T-helper 1 cell treated with Interleukin-12 subunit alpha and Interleukin-12 subunit beta and Interleukin-4 antibody, amounts not matched to agents 30 μg/mL and 1 μg/mL, for 36 hours (primary cell): ENCODE measurements around the gene MT1G.

Source experiments
- H3K27ac Mint-ChIP-seq: one replicate; pipeline ENCODE4 v1.8.0; 2021; ENCODE audit warnings: mild to moderate bottlenecking, mixed read lengths
- H3K27me3 Mint-ChIP-seq: one replicate; pipeline ENCODE4 v1.8.0; 2021; ENCODE audit warnings: low read depth, mixed read lengths
- H3K36me3 Mint-ChIP-seq: one replicate; pipeline ENCODE4 v1.8.0; 2021; ENCODE audit warnings: low read depth, mixed read lengths
- H3K4me1 Mint-ChIP-seq: one replicate; pipeline ENCODE4 v1.8.0; 2021; ENCODE audit warnings: low read depth, mixed read lengths
- H3K4me3 Mint-ChIP-seq: one replicate; pipeline ENCODE4 v1.8.0; 2021; ENCODE audit warnings: mild to moderate bottlenecking, moderate library complexity, mixed read lengths
- H3K9me3 Mint-ChIP-seq: one replicate; pipeline ENCODE4 v1.8.0; 2021; ENCODE audit warnings: mixed read lengths

MT1G gene

GRCh38 chr16:56641166-56641565, 26.7 kb downstream of the MT1G start:
- H3K9me3 Mint-ChIP-seq: no peaks in the 10 kb centered on the region
- no peaks in the 10 kb centered on the region for H3K36me3 Mint-ChIP-seq
- no peak overlapping the region for H3K4me3 Mint-ChIP-seq
- H3K27me3 Mint-ChIP-seq: peaks cover 78% of the 10 kb centered on the region
- peaks cover 26% of the 10 kb centered on the region for H3K4me1 Mint-ChIP-seq
- no peak overlapping the region for H3K27ac Mint-ChIP-seq

GRCh38 chr16:56640076-56640475, 27.8 kb downstream of the MT1G start:
- Mint-ChIP-seq H3K4me3 (no peak overlapping the region), H3K27me3 (peaks cover 81% of the 10 kb centered on the region), H3K4me1 (peaks cover 29% of the 10 kb centered on the region), H3K9me3 (no peaks in the 10 kb centered on the region), H3K27ac (no peak overlapping the region), H3K36me3 (no peaks in the 10 kb centered on the region)

GRCh38 chr16:56639045-56639444, 28.8 kb downstream of the MT1G start:
- Mint-ChIP-seq H3K9me3 (no peaks in the 10 kb centered on the region), H3K27ac (no peak overlapping the region), H3K4me1 (peaks cover 31% of the 10 kb centered on the region), H3K4me3 (no peak overlapping the region), H3K27me3 (peaks cover 82% of the 10 kb centered on the region), H3K36me3 (peaks cover 3% of the 10 kb centered on the region)

- no peaks in the 10 kb centered on the region for H3K9me3 Mint-ChIP-seq
- peaks cover 3% of the 10 kb centered on the region for H3K36me3 Mint-ChIP-seq
- H3K4me3 Mint-ChIP-seq: peak within 1 kb of the TSS; percentile 77
- H3K27me3 Mint-ChIP-seq: peaks cover 86% of the 10 kb centered on the region
- H3K27ac Mint-ChIP-seq: no peak within 1 kb of the TSS
- peaks cover 24% of the 10 kb centered on the region for H3K4me1 Mint-ChIP-seq
These were observed 29.8 kb downstream of the MT1G start, which contains the start of gene MT1A for GRCh38 chr16:56637814-56638750. MT1A (plus strand) TSS chr16:56638666; CDS start chr16:56638739, 73 bp downstream.

GRCh38 chr16:56636616-56637413, 31.1 kb downstream of the MT1G start:
- Mint-ChIP-seq H3K27ac (no peak overlapping the region), H3K27me3 (peaks cover 87% of the 10 kb centered on the region), H3K9me3 (no peaks in the 10 kb centered on the region), H3K4me3 (no peak overlapping the region), H3K36me3 (peaks cover 4% of the 10 kb centered on the region), H3K4me1 (peaks cover 20% of the 10 kb centered on the region)

- peaks cover 93% of the 10 kb centered on the region for H3K27me3 Mint-ChIP-seq
- no peaks in the 10 kb centered on the region for H3K9me3 Mint-ChIP-seq
- peaks cover 6% of the 10 kb centered on the region for H3K36me3 Mint-ChIP-seq
- no peak overlapping the region for H3K27ac Mint-ChIP-seq
- H3K4me3 Mint-ChIP-seq: peak overlapping the region; percentile 46
- peaks cover 22% of the 10 kb centered on the region for H3K4me1 Mint-ChIP-seq
These were observed 32.4 kb downstream of the MT1G start for GRCh38 chr16:56635441-56635967.

GRCh38 chr16:56634715-56635440, 33.0 kb downstream of the MT1G start:
- Mint-ChIP-seq H3K27ac (peak overlapping the region; percentile 41), H3K36me3 (peaks cover 6% of the 10 kb centered on the region), H3K9me3 (no peaks in the 10 kb centered on the region), H3K4me3 (peak overlapping the region; percentile 74), H3K27me3 (peaks cover 93% of the 10 kb centered on the region), H3K4me1 (peaks cover 26% of the 10 kb centered on the region)

- H3K27me3 Mint-ChIP-seq: peaks cover 91% of the 10 kb centered on the region
- H3K9me3 Mint-ChIP-seq: no peaks in the 10 kb centered on the region
- no peak overlapping the region for H3K4me3 Mint-ChIP-seq
- H3K27ac Mint-ChIP-seq: no peak overlapping the region
- peaks cover 6% of the 10 kb centered on the region for H3K36me3 Mint-ChIP-seq
- peaks cover 26% of the 10 kb centered on the region for H3K4me1 Mint-ChIP-seq
These were observed 34.3 kb downstream of the MT1G start for GRCh38 chr16:56633535-56633934.

- Mint-ChIP-seq H3K36me3 (peaks cover 6% of the 10 kb centered on the region), H3K9me3 (no peaks in the 10 kb centered on the region), H3K27me3 (peaks cover 87% of the 10 kb centered on the region), H3K27ac (no peak overlapping the region), H3K4me3 (peak overlapping the region; percentile 53), H3K4me1 (peaks cover 24% of the 10 kb centered on the region)
These were observed 35.0 kb downstream of the MT1G start for GRCh38 chr16:56632848-56633365.

- Mint-ChIP-seq H3K4me3 (peak within 1 kb of the TSS; percentile 65), H3K4me1 (peaks cover 20% of the 10 kb centered on the region), H3K27me3 (peaks cover 81% of the 10 kb centered on the region), H3K27ac (no peak within 1 kb of the TSS), H3K9me3 (no peaks in the 10 kb centered on the region), H3K36me3 (peaks cover 6% of the 10 kb centered on the region)
These were observed 35.6 kb downstream of the MT1G start, which contains the start of gene MT1M for GRCh38 chr16:56632156-56632847. MT1M (plus strand) TSS chr16:56632659; CDS start chr16:56632732, 73 bp downstream.

- H3K27ac Mint-ChIP-seq: no peak overlapping the region
- H3K36me3 Mint-ChIP-seq: peaks cover 6% of the 10 kb centered on the region
- peak overlapping the region; percentile 65 for H3K4me3 Mint-ChIP-seq
- peaks cover 20% of the 10 kb centered on the region for H3K4me1 Mint-ChIP-seq
- H3K27me3 Mint-ChIP-seq: peaks cover 76% of the 10 kb centered on the region
- H3K9me3 Mint-ChIP-seq: no peaks in the 10 kb centered on the region
These were observed 36.1 kb downstream of the MT1G start for GRCh38 chr16:56631832-56632155.

- H3K27me3 Mint-ChIP-seq: peaks cover 70% of the 10 kb centered on the region
- no peak overlapping the region for H3K4me3 Mint-ChIP-seq
- no peaks in the 10 kb centered on the region for H3K9me3 Mint-ChIP-seq
- H3K27ac Mint-ChIP-seq: no peak overlapping the region
- H3K36me3 Mint-ChIP-seq: peaks cover 6% of the 10 kb centered on the region
- H3K4me1 Mint-ChIP-seq: peaks cover 20% of the 10 kb centered on the region
These were observed 36.7 kb downstream of the MT1G start for GRCh38 chr16:56631197-56631596.

- H3K36me3 Mint-ChIP-seq: peaks cover 6% of the 10 kb centered on the region
- H3K27ac Mint-ChIP-seq: no peak overlapping the region
- H3K9me3 Mint-ChIP-seq: no peaks in the 10 kb centered on the region
- H3K27me3 Mint-ChIP-seq: peaks cover 61% of the 10 kb centered on the region
- H3K4me1 Mint-ChIP-seq: peaks cover 19% of the 10 kb centered on the region
- H3K4me3 Mint-ChIP-seq: no peak overlapping the region
These were observed 37.7 kb downstream of the MT1G start for GRCh38 chr16:56630134-56630533.
